Measurements from ENCODE around the gene AHNAK2.
"Not testable (repeated sequence)": the region's sequence is repeated elsewhere in the genome, so short reads cannot be mapped to it uniquely, and the experiment has no call there.

- not testable (repeated sequence) for TF ChIP-seq CTCF (conservative IDR thresholded peaks at IDR 0.05 in 1 of 2, IDR thresholded peaks at IDR 0.05 in 1 of 2; ENCODE audit: extremely low read depth in 1 of 2, insufficient read depth in 1 of 2, low read depth in 1 of 2, low read length in 2 of 2); EZH2 (IDR thresholded peaks at IDR 0.05; ENCODE audit: borderline replicate concordance, low read length)
Measured at GRCh38 chr14:104947881-104948735, 30.1 kb downstream of the AHNAK2 start.
